ENCODE measurements around the gene AP2M1. TPM values are rescaled to one million over a fixed set of nuclear protein-coding genes. Genes with fewer than 3 reads are reported as not detected.
"Not testable (repeated sequence)": the region's sequence is repeated elsewhere in the genome, so short reads cannot be mapped to it uniquely, and the experiment has no call there.

AP2M1 gene
- total RNA-seq, 4 donors from 2014 or later, result 153 to 318 (median 182) TPM

DNA sequence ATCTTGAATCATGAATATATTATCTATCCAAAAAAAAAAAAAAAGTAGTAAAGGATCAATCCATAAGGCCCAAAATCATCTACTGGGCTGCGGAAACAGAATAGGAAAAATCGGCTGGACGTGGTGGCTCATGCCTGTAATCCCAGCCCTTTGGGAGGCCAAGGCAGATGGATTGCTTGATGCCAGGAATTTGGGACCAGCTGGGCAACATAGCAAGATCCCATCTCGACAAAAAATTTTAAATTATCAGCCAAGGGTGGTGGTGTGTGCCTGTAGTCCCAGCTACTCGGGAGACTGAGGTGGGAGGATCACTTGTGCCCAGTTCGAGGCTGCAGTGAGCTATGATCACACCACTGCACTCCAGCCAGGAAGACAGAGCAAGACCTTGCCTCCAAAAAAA, 25.5 kb upstream of the AP2M1 start:
- H3K36me3 ChIP-seq, result peaks cover 0 to 12% (median 2%) of the 10 kb centered on the region in 4 donors
- no peak overlapping the region for H3K27ac ChIP-seq
- intact Hi-C loops (cut with DNase I; ENCODE audit: low total_unique reads), result loop anchor here (10.0 kb wide), 1 partner anchor 86 kb away; no protein-coding TSS in a partner anchor
- peaks cover 0 to 18% (median 2%) of the 10 kb centered on the region in 4 donors for H3K4me1 ChIP-seq
- no peak overlapping the region for H3K4me3 ChIP-seq
- no peaks in the 10 kb centered on the region for H3K27me3 ChIP-seq
- 90 to 92% methylated on average over 3 to 6 of the region's 6 CpGs for WGBS, 2 donors (ENCODE audit: low coverage in 1 of 2)
- TF ChIP-seq POLR2AphosphoS5 (IDR thresholded peaks at IDR 0.05) (no peak), POLR2A (IDR thresholded peaks at IDR 0.05) (no peak), EP300 (IDR thresholded peaks at IDR 0.05; ENCODE audit: low read depth) (no peak)
- TF ChIP-seq, protein P1, sequence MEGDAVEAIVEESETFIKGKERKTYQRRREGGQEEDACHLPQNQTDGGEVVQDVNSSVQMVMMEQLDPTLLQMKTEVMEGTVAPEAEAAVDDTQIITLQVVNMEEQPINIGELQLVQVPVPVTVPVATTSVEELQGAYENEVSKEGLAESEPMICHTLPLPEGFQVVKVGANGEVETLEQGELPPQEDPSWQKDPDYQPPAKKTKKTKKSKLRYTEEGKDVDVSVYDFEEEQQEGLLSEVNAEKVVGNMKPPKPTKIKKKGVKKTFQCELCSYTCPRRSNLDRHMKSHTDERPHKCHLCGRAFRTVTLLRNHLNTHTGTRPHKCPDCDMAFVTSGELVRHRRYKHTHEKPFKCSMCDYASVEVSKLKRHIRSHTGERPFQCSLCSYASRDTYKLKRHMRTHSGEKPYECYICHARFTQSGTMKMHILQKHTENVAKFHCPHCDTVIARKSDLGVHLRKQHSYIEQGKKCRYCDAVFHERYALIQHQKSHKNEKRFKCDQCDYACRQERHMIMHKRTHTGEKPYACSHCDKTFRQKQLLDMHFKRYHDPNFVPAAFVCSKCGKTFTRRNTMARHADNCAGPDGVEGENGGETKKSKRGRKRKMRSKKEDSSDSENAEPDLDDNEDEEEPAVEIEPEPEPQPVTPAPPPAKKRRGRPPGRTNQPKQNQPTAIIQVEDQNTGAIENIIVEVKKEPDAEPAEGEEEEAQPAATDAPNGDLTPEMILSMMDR (IDR thresholded peaks at IDR 0.05), result no peak
- H3K9me3 ChIP-seq, result no peaks in the 10 kb centered on the region
- in situ Hi-C loops (cut with MboI; ENCODE audit: low pct_ligation_motif_present in 1 of 4, low pct_unique_long_range_greater_than_20kb in 1 of 4, low sequenced_read_pairs in 3 of 4), result loop anchor here in 2 of 4 donors (25.0 kb wide), 2 partner anchors 88 to 262 kb away; partner anchors contain the start of genes ALG3 (in 1 of the 2), EEF1AKMT4 (in 1 of the 2), PARL (in 1 of the 2) and VWA5B2 (in 1 of the 2)
- DNase-seq, result no peak

DNA sequence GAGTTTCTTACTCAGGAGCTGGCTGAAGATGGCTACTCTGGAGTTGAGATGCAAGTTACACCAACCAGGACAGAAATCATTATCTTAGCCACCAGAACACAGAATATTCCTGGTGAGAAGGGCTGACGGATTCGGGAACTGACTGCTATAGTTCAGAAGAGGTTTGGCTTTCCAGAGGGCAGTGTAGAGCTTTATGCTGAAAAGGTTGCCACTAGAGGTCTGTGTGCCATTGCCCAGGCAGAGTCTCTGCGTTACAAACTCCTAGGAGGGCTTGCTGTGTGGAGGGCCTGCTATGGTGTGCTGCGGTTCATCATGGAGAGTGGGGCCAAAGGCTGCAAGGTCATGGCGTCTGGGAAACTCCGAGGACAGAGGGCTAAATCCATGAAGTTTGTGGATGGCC, 24.9 kb upstream of the AP2M1 start:
- DNase-seq, H3K9me3 ChIP-seq, H3K4me3 ChIP-seq, H3K36me3 ChIP-seq, H3K27ac ChIP-seq, H3K27me3 ChIP-seq: not testable (repeated sequence)
- intact Hi-C loops (cut with DNase I; ENCODE audit: low total_unique reads), result loop anchor here (10.0 kb wide), 1 partner anchor 85 kb away; no protein-coding TSS in a partner anchor
- in situ Hi-C loops (cut with MboI; ENCODE audit: low pct_ligation_motif_present in 1 of 4, low pct_unique_long_range_greater_than_20kb in 1 of 4, low sequenced_read_pairs in 3 of 4), result loop anchor here in 2 of 4 donors (25.0 kb wide), 2 partner anchors 88 to 262 kb away; partner anchors contain the start of genes ALG3 (in 1 of the 2), EEF1AKMT4 (in 1 of the 2), PARL (in 1 of the 2) and VWA5B2 (in 1 of the 2)
- WGBS, 2 donors (ENCODE audit: low coverage in 1 of 2), result 71% methylated on average over 6 of the region's 6 CpGs; no CpG with 5 or more reads in 1 of the 2 donors
- H3K4me1 ChIP-seq, result peaks cover 0 to 23% (median 4%) of the 10 kb centered on the region in 4 donors

DNA sequence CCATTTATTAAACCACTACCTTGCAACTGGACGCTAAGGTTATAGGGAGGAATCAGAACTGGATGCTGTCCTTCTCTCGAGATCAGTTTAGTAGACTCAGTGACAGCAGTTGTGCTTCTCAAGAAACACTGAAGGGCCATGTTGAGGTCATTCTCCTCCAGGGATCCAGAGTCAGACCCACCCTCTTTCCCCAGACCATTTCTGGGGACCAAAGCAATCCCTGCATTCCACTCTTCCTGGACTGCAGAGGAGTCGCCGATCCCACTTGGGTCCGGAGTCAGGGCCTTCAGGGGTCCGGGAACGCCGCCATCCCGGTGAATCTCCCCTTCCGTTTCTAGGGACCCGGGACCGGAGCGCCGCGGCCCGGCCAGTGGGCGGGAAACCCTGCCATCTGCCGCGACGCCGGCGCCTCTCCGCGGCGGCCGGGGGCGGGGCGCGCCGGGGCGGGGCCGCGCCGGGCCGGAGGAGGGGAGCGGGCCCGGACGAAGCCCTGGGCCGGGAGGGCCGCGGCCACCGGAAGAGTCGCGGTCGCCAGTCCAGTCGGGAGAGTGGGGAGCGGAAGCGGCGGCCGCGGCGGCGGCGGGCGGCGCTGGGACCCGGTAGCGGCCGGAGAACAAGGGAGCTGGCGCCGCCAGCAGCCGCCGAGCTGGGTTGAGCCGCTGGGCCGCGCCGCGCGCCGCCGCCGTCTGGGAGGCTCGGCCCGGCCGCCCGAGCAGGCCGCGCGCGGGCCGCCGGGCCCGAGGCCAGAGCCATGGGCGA, 19.6 kb upstream of the AP2M1 start, which contains the start of gene DVL3:
Gene DVL3, plus strand, starts transcription at position 493 of the 759 bp plus-strand sequence. Its CDS starts 259 bp downstream, at position 752.
- H3K9me3 ChIP-seq, result no peaks in the 10 kb centered on the region
- peak within 1 kb of the TSS; percentile 58 to 93 (median 88) for H3K4me3 ChIP-seq
- peak within 1 kb of the TSS; percentile 91 to 98 (median 93) for H3K27ac ChIP-seq
- WGBS, 2 donors (ENCODE audit: low coverage in 1 of 2), result 1% methylated on average over 72 of the region's 84 CpGs; no CpG with 5 or more reads in 1 of the 2 donors
- no peaks in the 10 kb centered on the region for H3K27me3 ChIP-seq
- DNase-seq, result peak; percentile 77
- TF ChIP-seq POLR2AphosphoS5 (IDR thresholded peaks at IDR 0.05) (peak; percentile 42 to 66 (median 61)), EP300 (IDR thresholded peaks at IDR 0.05; ENCODE audit: low read depth) (no peak), POLR2A (IDR thresholded peaks at IDR 0.05) (peak; percentile 11)
- no peaks in the 10 kb centered on the region for H3K36me3 ChIP-seq
- intact Hi-C loops (cut with DNase I; ENCODE audit: low total_unique reads), result no loop called here
- in situ Hi-C loops (cut with MboI; ENCODE audit: low pct_ligation_motif_present in 1 of 4, low pct_unique_long_range_greater_than_20kb in 1 of 4, low sequenced_read_pairs in 3 of 4), result no loop called here
- H3K4me1 ChIP-seq, result peaks cover 14 to 43% (median 29%) of the 10 kb centered on the region in 4 donors

DNA sequence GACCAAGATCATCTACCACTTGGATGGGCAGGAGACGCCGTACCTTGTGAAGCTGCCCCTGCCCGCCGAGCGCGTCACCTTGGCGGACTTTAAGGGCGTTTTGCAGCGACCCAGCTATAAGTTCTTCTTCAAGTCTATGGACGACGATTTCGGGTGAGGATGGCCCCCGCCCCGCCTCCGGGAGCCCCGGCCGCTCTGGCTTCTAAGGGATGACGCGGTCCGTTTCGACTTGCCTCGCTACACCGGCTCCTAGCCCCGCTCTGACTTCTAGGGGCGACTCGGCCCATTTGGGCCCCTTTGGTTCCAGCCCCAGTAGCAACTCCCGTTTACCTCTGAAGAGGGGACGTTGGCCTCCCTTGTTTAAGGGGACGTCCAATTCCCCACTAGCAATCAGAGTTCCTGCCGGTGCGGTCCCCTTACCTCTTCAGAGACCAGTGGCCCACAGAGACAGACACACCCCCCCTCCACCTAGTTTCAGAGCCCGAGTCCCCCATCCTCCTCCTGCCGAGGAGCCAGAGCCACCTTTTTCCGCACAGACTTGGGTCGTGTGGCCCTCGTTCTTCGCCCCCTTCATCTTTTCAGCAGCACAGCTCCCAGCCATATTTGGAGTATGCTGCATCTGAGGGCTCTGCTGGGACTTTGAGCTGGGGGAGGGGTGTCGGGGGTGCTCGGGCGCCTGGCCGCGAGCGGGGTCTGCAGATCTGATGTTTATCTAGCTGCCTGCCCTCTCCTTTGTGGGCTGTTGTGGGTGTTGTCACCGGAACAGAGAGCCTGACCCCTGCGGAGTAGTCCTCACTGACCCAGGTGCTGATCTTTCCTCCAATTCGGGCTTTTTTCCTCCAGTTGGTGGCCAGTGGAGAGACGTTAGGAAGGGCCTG, 18.8 kb upstream of the AP2M1 start:
- no peaks in the 10 kb centered on the region for H3K9me3 ChIP-seq
- H3K4me3 ChIP-seq, result peak overlapping the region; percentile 58 to 93 (median 88)
- peaks cover 19 to 51% (median 34%) of the 10 kb centered on the region in 4 donors for H3K4me1 ChIP-seq
- no peak for TF ChIP-seq POLR2A (IDR thresholded peaks at IDR 0.05)
- TF ChIP-seq, protein P1 (IDR thresholded peaks at IDR 0.05), result no peak
- no peak for TF ChIP-seq POLR2AphosphoS5 (IDR thresholded peaks at IDR 0.05)
- no peak for TF ChIP-seq EP300 (IDR thresholded peaks at IDR 0.05; ENCODE audit: low read depth)
- H3K27ac ChIP-seq, result peak overlapping the region; percentile 91 to 98 (median 93)
- peak; percentile 49 for DNase-seq
- in situ Hi-C loops (cut with MboI; ENCODE audit: low pct_ligation_motif_present in 1 of 4, low pct_unique_long_range_greater_than_20kb in 1 of 4, low sequenced_read_pairs in 3 of 4), result no loop called here
- intact Hi-C loops (cut with DNase I; ENCODE audit: low total_unique reads), result no loop called here
- WGBS, 2 donors (ENCODE audit: low coverage in 1 of 2), result 0% methylated on average over 44 of the region's 47 CpGs; no CpG with 5 or more reads in 1 of the 2 donors
- no peaks in the 10 kb centered on the region for H3K27me3 ChIP-seq
- H3K36me3 ChIP-seq, result no peaks in the 10 kb centered on the region
